Measurements from ENCODE around the gene GET4. TPM values are rescaled to one million over a fixed set of nuclear protein-coding genes. Genes with fewer than 3 reads are reported as not detected.

Gene GET4
- total RNA-seq, 1 experiment from 2014 or later: 96.7 TPM

DNA sequence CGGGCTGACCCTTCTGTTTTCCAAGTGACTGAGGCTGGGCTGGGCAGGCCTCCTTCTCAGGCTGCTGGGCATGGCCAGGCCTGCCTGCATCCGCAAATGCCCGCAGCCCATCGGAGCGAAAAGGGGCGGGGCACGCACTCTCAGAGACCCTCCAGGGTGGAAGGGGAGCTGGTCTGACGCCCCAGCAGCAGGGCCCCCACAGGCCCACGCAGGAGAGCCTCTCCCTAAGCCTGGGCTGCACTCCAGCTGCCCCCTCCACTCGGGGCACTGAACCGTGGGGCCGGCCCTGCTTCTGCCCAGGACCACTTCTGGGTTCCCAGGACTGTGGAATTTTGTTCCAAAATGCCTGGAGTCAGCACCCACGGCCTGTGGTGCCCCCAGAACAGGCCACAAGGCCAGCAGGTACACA is 68.8 kb downstream of the GET4 start:
- H3K4me3 ChIP-seq (ENCODE audit: low read length): peak overlapping the region; percentile 49; the same call in 1 of the 2 replicates
- intact Hi-C loops (cut with micrococcal nuclease): no loop called here
- no peaks in the 10 kb centered on the region for H4K20me1 ChIP-seq (ENCODE audit: low read length)
- H3K9me2 ChIP-seq (replicated peaks; ENCODE audit: low read length): no peaks in the 10 kb centered on the region
- TF ChIP-seq, protein P1, sequence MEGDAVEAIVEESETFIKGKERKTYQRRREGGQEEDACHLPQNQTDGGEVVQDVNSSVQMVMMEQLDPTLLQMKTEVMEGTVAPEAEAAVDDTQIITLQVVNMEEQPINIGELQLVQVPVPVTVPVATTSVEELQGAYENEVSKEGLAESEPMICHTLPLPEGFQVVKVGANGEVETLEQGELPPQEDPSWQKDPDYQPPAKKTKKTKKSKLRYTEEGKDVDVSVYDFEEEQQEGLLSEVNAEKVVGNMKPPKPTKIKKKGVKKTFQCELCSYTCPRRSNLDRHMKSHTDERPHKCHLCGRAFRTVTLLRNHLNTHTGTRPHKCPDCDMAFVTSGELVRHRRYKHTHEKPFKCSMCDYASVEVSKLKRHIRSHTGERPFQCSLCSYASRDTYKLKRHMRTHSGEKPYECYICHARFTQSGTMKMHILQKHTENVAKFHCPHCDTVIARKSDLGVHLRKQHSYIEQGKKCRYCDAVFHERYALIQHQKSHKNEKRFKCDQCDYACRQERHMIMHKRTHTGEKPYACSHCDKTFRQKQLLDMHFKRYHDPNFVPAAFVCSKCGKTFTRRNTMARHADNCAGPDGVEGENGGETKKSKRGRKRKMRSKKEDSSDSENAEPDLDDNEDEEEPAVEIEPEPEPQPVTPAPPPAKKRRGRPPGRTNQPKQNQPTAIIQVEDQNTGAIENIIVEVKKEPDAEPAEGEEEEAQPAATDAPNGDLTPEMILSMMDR (conservative IDR thresholded peaks at IDR 0.05; ENCODE audit: low read depth, low read length): no peak
- TF ChIP-seq EZH2 (IDR thresholded peaks at IDR 0.05; ENCODE audit: low read length, unreplicated experiment) (no peak), EZH2phosphoT487 (IDR thresholded peaks at IDR 0.05; ENCODE audit: borderline replicate concordance, low read length) (no peak)
- H3K9ac ChIP-seq (ENCODE audit: low read length): peak overlapping the region; percentile 64
- peaks cover 30% of the 10 kb centered on the region for H3K4me1 ChIP-seq (ENCODE audit: insufficient read depth, low read length)
- ChIA-PET CTCF (no interaction called here), POLR2A (ENCODE audit: unreplicated experiment) (no interaction called here)
- H3K4me2 ChIP-seq (ENCODE audit: low read length): peak overlapping the region; percentile 78
- no peak overlapping the region; the same call in 1 of the 2 replicates for H2AFZ ChIP-seq (ENCODE audit: low read length)
- H3K27me3 ChIP-seq (ENCODE audit: low read length): no peaks in the 10 kb centered on the region
- no peak for DNase-seq
- no peak for ATAC-seq
- H3F3A ChIP-seq (ENCODE audit: low read length, unreplicated experiment): no peaks in the 10 kb centered on the region
- no peaks in the 10 kb centered on the region for H3K79me2 ChIP-seq (ENCODE audit: low read length)
- TSS peak; percentile 33 for BruUV-seq (replicated peaks)
- H3K36me3 ChIP-seq (ENCODE audit: low read depth, low read length): no peaks in the 10 kb centered on the region
- H3K27ac ChIP-seq (ENCODE audit: low read length): peak overlapping the region; percentile 71
- H3K9me3 ChIP-seq (ENCODE audit: low read length): no peaks in the 10 kb centered on the region

DNA sequence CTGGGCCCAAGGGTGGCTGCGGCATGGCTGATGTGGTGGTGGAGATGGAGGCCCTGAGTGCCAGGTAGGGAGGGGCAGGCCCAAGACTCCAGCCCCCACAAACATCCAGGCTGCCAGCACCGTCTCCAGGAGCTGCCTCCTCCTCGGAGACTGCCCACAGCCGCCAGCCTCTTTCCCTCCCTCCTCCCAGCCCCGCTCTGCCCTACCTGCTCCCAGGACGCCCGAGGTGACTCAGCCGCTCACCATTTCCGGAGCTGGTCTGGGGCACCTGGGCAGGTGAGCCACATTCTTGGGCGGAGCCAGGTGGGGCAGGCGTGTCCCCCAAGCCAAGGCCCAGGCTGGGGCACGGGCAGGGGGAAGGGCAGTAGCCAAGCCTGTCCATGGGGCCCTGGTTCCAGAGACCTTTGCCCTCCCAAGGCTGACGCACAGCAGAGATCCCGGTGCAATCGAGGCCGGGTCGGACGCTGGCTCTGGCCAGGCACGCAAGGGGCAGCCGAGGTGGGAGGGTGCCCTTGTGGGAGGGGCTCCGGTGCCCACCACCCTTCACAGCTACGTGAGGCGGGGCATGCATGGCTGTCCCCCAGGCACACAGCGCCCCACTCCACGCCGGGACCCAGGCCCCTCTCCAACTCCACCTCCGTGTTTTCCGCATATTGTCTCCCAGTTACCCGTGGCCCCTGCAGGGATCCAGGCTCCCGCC is 69.4 kb downstream of the GET4 start:
- TF ChIP-seq, protein P1 (conservative IDR thresholded peaks at IDR 0.05; ENCODE audit: low read depth, low read length): no peak
- TF ChIP-seq EZH2phosphoT487 (IDR thresholded peaks at IDR 0.05; ENCODE audit: borderline replicate concordance, low read length) (no peak), EZH2 (IDR thresholded peaks at IDR 0.05; ENCODE audit: low read length, unreplicated experiment) (no peak)
- Histone ChIP-seq H2AFZ (ENCODE audit: low read length) (peak overlapping the region; percentile 21; the same call in 1 of the 2 replicates), H3K9me2 (replicated peaks; ENCODE audit: low read length) (no peaks in the 10 kb centered on the region), H3K4me2 (ENCODE audit: low read length) (peak overlapping the region; percentile 78), H3K9me3 (ENCODE audit: low read length) (no peaks in the 10 kb centered on the region), H3K36me3 (ENCODE audit: low read depth, low read length) (no peaks in the 10 kb centered on the region), H4K20me1 (ENCODE audit: low read length) (no peaks in the 10 kb centered on the region), H3F3A (ENCODE audit: low read length, unreplicated experiment) (no peaks in the 10 kb centered on the region), H3K79me2 (ENCODE audit: low read length) (no peaks in the 10 kb centered on the region), H3K27me3 (ENCODE audit: low read length) (no peaks in the 10 kb centered on the region), H3K4me1 (ENCODE audit: insufficient read depth, low read length) (peaks cover 30% of the 10 kb centered on the region), H3K27ac (ENCODE audit: low read length) (peak overlapping the region; percentile 71), H3K4me3 (ENCODE audit: low read length) (peak overlapping the region; percentile 49; the same call in 1 of the 2 replicates), H3K9ac (ENCODE audit: low read length) (peak overlapping the region; percentile 64)
- POLR2A ChIA-PET (ENCODE audit: unreplicated experiment): no interaction called here
- intact Hi-C loops (cut with micrococcal nuclease): no loop called here
- no TSS peak for BruUV-seq (replicated peaks)
- DNase-seq (peak; percentile 97), ATAC-seq (peak; percentile 89)
- CTCF ChIA-PET: no interaction called here

Other genes starting within 250 kb of the GET4 start
- 66.3 and 73.7 TPM in 2 replicates for gene DNAAF5, start 149.9 kb upstream of the GET4 start, total RNA-seq (2014; rRNA removed)
- 15.6 and 19.1 TPM in 2 replicates for gene PRKAR1B, start 149.3 kb upstream of the GET4 start, total RNA-seq (2014; rRNA removed)
- 92.5 and 100 TPM in 2 replicates for gene SUN1, start 44.1 kb upstream of the GET4 start, total RNA-seq (2014; rRNA removed)
- 31.2 and 36.4 TPM in 2 replicates for gene ADAP1, start 78.1 kb downstream of the GET4 start, total RNA-seq (2014; rRNA removed)
- gene COX19, start 99.0 kb downstream of the GET4 start, total RNA-seq (2014; rRNA removed): 11.6 and 12.4 TPM in 2 replicates
- not detected in 2 replicates for gene CYP2W1, start 106.6 kb downstream of the GET4 start, total RNA-seq (2014; rRNA removed)
- gene GPR146, start 168.0 kb downstream of the GET4 start, total RNA-seq (2014; rRNA removed): 2.0 and 2.7 TPM in 2 replicates
- 4.9 and 8.0 TPM in 2 replicates for gene GPER1, start 211.6 kb downstream of the GET4 start, total RNA-seq (2014; rRNA removed)